Stimulated activated CD4-positive, alpha-beta T cell treated with anti-CD3 and anti-CD28 coated beads, Interleukin-2, amount 100 ng/mL, for 4 hours (primary cell): ENCODE measurements around the gene SLC35F6.
"Not testable (repeated sequence)": the region's sequence is repeated elsewhere in the genome, so short reads cannot be mapped to it uniquely, and the experiment has no call there.

Experiments used
- DNase-seq: peaks from one replicate; pipeline ENCODE4 v3.0.0-alpha.2; 2020; ENCODE audit warnings: low read depth

Gene SLC35F6

DNA sequence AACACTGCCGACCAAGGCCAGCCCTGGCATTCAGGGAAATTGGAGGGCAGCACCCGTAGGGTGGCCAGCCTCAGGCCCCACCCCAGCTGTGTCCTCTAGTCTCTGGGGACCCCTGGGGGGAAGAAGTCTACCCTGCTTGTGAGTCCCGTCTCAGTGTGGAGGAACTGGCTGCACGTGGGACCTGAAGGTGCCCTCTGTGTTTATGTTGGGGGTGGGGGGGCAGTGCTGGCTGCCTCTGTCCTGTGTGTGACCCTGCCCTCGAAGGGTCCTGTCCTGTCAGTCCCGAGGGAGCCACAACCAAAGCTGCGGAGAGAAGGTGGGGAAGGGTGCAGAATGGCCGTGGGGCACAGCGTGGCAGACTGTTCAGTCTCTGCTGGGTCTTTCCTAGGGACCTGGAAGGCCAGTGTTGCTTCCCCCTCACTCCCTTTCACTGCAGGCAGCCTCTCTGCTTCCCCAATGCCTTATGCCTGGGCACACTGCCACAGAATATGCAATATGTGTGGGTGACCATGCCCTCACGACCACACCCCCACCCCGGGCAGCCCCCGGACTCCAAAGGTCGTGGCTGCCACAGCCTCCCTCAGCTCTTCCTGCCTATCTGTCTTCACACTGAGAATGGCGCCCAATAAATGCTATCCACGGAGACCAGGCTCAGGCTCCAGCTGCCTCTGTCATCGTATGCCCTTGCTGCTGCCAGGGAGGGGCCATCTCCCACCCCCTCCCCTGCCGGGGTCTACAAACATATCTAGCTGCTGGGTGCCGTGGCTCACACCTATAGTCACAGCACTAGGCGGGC lies 33.3 kb upstream of the SLC35F6 start:
- no peak for DNase-seq

DNA sequence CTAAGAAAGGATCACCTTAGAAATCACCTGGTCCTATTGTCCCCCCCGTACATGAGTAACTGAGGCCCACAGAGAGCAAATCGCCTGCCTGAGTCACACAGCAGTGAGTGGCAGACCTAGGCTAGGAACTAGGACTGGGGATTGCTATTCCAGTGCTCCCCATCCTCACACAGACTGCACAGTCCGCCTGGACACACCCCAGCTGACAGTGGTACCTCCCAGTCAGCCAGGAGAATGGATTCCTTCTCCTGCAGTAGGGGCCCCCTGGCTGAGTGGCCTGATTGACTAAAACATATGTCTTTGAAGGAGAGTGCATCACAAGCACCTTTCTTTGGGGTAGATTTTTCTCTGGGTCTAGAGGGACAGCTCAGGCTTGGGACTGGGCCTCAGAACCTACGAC lies 32.4 kb upstream of the SLC35F6 start:
- DNase-seq, result no peak

DNA sequence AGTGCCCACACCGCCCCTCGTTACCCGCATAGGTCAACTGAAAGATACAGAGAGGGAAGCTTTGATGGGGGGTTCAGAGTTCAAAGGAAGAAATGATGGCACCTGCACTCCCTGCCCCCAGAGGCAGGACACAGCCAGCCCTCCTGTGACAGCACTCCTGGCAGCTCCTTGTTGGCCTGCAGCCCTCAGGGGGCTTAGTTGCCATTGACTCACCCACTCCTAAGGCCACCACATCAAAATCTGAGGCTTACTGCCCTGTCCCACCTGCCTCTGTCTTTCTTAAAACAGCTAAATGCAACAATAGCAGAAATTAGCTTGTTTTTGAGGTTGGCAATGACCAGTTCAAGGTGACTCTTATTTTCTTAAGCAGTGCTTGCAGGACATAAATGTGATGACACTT lies 31.6 kb upstream of the SLC35F6 start:
- no peak for DNase-seq

DNA sequence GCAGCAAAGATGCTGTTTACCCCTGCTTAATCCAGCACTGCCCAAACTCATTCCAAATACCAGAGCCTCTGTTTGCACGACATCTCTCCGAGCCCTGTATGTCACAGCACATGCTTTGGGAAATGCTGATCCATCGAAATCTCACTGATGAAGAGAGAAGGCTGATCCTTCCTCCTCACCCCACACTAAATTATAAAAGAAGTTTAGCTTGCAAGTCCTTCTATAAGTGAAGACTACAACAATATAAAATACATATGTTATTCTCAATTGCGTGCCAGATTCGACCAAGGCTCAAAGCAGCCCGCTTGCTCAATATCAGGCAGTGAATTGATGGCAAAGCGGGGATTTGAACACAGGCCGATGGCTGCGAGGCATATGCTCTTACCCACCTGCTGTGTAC lies 30.7 kb upstream of the SLC35F6 start:
- DNase-seq, result no peak

DNA sequence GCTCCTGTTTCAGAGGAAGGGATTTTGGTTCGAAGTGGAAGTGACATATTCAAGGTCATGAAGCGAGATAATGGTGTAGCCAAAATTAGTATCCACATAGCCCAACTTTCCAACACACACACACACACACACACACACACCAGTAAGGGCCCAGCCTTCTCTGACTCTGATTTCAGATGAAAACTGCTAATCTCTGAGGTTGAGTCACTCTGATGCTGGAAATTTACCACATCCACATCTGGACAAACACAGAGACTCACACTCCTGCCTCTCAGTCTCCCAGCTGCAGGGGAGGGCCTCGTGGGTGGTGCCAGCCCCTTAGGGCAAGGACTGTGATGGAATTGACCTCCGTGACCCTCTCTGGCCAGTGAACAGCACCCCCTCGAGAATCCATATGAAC lies 29.0 kb upstream of the SLC35F6 start:
- DNase-seq, result no peak

DNA sequence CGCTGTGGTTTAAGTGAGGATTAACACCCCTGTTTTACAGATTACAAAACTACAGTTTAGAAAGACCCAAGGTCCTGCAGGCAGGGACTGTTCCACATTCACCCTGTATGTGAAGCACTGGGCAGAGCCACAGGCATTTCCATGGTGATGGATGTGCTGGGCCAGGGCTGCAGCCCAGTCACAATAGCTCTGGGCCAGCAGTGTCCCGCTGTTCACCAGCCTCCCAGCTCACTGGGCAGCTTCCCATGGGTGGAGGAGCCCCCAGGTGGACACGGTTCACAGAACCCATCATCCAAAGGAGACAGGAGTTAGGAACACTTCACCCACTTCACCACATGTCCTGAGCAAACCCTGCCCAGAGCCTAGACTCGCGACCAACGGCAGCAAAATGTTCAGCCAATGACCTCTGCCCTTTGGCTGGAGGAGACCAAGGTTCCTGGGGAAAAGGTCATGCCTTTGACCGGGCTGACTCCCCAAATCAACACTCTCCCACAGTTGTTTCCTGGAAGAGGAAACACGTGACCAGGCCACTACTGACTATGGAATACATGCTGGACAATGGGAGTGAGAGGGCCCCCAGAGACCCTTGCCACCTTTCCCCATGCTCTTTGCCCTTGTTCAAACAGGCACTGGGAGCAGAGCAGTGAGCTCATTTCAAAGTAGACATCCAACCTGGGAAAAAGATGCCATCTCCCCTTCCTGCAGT lies 28.0 kb upstream of the SLC35F6 start:
- DNase-seq, result no peak

DNA sequence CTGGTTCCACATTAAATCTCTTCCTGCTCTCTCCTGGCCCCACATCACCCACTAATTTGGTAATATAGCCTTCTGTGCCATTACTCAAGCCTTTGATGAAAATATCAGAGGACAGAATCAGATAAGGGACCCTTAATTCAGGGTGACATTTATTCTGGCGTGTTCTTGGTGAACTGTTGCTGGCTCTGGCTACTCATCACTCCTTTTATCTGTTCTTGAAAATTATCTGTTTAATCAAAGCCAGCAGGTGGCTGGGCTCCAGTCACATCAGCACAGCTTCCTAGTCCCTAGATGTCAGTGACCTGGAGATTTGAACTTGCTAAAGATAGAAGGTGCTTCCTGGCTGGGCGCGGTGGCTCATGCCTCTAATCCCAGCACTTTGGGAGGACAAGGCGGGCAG lies 26.9 kb upstream of the SLC35F6 start:
- no peak for DNase-seq

DNA sequence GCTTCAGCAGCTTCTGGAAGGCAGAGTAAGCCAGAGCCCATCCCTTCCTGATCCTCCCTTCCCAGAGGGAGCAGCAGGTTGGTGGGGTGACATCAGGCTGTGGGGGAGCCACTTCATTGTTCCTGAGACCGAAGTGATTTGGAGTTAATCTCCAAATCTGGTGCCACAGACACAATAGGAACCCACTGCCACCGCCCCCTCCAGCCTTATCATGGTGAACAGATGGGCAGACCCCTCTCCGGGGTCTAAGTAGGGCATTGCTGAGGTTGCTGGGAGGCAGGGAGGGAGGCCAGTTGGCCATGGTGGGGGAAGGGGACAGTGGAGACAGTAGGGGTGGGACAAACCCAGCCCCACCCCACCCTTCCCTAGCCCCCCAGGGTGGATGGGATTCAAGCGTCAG lies 25.6 kb upstream of the SLC35F6 start:
- DNase-seq, result no peak

DNA sequence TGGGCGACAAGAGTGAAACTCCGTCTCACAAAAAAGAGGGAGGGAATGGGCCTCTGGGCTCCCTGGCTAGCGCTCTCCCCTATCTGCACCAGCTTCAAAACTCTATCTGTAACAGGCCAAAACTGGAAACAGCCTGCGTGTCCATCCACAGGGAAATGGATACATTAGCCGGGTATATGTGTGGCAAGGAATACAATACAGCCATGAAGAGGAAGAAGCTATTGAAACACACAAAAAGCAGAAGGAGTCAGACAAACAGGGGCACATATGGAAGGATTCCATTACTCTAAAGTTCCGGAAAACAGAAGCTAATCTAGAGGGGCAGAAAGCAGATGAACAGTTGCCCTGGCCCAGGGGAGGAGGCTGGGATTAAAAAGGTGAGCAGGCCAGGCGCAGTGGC lies 24.6 kb upstream of the SLC35F6 start:
- no peak for DNase-seq

DNA sequence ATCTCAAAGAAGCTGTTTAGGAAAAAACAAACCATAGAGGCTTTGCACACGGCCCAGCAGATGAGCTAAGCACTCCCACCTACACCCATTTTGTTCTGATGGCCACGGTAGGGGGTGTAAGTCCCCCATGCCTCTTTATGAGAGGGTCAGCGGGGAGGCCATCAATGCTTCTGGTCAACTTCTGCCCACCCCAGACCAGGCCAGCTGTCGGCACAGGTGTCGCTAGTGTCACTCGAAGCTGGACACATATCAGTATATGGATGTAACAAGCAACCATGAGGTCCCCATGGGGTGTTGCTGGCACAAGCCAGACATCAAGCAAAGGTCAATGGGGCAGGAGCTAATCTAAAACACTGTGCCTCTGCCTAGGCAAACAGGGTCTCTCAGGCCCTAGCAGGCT lies 23.7 kb upstream of the SLC35F6 start:
- DNase-seq, result no peak

DNA sequence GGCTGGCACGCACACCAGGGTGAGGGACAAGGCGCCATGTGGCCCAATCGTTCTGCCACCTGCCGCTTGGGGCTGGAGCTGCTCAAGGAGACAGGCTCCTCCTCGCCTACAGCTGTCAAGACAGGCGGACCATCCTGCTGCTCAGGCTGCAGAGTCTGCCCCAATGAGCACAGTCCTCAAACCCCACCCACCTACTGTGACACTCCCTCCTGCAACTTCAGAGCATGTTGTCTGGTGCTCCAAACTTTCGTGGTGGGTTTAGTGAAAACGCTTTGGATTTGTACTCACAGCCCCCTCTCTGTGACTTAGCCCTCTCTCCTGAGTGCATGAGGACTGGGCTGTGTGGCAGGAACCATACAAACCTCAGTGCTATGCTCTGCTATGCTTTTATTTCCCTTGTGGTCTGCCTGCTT lies 23.2 kb upstream of the SLC35F6 start:
- no peak for DNase-seq

DNA sequence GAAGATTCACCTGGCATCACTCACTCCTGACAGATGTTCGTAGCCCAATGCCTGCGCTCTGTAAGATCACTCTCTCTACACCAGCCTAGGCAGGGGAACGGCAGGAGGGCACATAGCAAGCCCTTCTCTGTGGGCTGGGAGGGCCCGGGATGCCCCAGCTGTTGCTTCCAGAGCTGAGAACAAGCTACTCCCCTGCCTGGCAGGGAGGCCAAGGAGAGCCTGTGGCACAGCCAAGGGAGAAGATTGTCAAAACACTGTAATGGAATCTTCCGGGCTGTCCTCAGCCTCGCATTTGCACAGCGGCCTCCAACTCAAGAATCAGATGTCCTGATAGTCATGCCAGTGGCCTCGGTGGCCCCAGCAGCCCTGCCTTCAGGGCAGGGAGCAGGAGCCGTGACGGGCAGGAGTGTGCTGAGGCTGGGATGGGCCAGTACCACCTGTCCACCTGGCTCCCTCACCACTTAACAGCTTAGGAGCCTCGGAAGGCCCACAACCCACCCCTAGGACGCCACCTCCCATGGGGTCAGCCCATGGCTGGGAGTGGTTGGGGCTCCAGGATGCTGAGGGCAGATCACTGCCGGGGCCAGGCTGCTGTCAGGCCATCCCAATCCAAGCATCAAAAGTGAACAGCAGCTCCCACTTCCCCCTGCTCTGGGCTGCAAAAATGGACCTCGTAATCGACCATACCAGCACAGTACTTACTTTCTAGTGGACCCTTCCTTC lies 21.9 kb upstream of the SLC35F6 start:
- DNase-seq, result no peak

DNA sequence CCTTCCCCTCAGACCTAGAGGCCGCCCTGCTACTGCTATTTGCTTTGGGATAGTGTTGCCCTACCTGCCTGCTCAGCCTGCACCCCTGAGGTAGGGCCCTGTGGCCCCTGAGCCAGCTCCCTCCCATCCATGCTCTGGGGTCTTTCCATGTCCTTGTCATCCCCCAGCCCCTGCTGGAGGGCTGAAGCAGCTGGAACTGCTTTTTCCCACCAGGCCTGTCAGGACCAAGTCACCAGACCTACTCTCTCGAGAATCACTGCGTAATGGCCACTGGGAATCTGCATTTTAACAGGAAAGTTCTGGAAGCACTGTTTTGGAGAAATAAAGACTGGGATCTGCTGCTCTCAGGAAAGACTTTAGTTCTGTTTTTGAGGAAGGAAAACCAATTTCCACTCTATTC lies 20.2 kb upstream of the SLC35F6 start:
- DNase-seq, result no peak

DNA sequence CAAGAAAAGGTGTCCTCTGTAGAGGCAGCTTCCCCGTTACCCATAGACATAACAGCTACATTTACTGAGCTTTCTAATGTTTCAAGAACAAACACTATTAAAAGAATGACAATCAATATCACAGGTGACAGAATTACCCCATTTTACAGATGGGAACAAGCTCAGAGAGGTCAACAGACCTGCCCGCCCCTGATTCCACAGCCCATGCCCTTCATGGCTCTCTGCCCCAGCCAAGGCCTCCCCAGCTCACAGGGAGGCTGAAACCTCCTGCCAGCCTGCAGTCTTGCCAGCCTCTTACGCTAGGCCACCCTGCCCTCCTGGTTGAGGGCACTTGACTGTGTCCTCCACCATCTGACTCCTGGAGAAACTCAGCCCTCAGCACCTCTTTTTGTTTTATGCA lies 19.1 kb upstream of the SLC35F6 start:
- DNase-seq, result no peak

DNA sequence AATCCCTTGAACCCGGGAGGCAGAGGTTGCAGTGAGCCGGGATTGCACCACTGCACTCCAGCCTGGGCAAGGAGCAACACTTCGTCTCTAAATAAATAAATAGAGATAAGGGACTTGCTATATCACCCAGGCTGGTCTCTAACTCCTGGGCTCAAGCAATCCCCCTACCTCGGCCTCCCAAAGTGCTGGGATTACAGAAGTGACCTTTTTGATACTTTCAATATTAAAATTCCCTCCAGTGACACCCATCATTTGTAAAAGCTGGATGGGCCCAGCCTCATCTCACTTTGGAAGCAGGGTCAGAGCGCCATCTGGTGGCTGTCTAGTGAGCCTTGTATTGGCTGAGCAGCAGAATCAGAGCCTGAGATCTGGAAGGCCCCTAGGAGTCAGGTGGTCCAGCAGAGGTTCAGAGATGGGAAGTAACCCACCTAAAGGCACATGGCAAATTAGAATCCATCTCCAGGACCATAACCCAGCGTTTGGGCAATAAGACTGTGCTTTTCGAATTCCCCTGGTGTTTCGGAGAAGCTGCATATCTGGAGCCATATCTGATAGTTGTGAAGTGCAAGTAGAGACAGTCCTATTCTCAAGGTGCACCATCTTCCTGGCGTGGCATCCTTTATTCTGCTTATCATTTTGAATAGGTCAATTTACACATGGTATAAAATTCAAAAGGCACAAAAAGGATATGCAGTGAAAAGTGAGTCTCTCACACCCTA lies 18.3 kb upstream of the SLC35F6 start:
- DNase-seq, result peak; percentile 60

DNA sequence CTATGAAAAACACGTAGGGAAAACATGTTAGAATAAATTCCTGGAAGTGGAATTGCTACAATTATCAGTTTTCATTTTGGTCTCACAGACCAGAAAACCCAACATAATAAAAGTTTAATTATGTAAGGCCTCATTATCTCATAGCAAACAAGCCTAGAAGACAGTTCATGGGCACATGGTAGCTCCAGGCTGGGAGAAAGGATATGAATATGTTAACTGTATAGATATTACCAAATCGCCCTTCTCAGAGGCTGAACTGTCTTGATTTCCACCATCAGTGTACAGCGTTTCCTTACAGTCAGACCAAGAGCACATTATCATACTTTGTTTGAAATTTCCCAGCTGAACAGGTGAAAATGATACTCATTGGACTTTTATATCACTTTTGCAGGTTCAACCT lies 17.1 kb upstream of the SLC35F6 start:
- DNase-seq, result no peak

DNA sequence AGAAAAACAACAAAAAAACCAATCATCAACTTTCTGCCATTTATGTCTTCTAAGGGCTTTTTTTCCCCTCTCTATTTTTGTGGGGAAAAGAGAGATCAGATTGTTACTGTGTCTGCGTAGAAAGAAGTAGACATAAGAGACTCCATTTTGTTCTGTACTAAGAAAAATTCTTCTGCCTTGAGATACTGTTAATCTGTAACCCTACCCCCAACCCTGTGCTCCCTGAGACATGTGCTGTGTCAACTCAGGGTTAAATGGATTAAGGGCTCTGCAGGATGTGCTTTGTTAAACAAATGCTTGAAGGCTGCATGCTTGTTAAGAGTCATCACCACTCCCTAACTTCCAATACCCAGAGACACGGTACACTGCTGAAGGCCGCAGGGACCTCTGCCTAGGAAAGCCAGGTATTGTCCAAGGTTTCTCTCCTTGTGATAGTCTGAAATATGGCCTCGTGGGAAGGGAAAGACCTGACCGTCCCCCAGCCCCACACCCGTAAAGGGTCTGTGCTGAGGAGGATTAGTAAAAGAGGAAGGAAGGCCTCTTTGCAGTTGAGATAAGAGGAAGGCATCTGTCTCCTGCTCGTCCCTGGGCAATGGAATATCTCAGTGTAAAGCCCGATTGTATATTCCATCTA lies 14.2 kb upstream of the SLC35F6 start:
- not testable (repeated sequence) for DNase-seq

DNA sequence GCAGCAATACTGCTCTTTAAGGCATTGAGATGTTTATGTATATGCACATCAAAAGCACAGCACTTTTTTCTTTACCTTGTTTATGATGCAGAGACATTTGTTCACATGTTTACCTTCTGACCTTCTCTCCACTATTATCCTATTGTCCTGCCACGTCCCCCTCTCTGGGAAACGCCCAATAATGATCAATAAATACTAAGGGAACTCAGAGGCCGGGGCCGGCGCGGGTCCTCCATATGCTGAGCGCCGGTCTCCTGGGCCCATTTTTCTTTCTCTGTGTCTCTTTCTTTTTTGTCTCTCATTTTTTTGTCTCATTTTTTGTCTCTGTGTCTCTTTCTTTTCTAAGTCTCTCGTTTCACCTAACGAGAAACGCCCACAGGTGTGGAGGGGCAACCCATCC lies 13.6 kb upstream of the SLC35F6 start:
- not testable (repeated sequence) for DNase-seq

DNA sequence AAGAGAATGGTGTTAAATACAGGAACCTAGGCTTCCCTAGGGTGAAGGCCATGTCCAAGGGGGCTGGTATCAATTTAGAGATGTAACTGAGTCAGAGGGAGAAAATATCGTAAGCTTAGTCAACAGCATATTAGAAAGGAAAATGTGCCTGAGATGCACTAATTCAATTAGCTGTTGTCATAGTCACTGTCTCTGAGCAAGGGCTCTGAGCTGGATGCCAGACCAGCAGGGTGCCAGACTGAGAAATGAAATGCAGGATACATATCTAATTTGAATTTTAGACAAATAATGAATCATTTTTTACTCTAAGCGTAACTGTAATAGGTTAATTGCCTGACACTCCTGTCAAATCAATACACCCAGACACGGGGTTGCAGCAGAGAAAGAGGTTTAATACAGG lies 11.4 kb upstream of the SLC35F6 start:
- DNase-seq, result no peak

DNA sequence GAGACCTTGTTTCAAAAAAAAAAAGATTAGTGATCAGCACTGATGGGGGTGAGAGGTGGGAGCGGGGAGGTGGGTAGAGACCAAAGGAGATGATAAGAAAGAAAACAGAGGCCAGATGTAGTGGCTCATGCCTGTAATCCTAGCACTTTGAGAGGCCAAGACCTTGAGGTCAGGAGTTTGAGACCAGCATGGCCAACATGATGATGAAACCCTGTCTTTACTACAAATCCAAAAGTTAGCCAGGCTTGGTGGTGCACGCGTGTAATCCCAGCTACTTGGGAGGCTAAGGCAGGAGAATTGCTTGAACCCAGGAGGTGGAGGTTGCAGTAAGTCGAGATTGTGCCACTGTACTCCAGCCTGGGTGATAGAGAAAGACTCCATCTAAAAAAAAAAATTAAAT lies 9.5 kb upstream of the SLC35F6 start:
- DNase-seq, result no peak

DNA sequence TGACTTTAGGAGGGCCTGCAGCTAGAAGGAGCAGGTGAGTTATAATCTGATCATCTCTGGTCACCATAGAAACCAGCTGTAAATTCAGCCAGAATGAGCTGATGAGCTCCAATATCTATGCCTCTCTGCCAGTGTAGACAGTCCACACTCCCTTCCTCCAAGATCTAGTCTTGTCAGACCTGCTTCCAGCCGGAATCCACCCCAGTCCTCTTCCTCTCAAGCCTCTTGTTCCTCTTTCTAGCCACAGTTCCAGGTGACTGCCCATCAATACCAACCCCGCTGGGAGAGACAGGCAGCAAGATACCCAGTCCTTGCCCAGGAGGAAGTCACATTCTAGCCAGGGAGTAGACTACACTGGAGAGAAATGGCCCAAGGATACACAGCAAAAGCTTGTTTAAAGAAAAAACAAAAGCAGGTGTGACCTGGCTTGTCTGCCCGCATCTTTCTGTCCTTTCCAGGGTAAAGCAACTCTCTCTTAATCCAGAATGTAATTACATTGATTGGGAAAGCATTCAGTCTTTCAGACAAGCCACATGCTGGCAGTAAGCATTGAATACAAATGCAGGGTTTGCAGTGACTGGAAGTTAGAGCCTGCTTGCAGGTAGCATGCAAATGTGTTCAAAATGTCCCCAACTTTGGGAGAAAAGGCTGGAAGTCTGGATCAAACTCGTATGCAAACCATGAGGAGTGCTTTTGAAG lies 9.0 kb upstream of the SLC35F6 start:
- no peak for DNase-seq
